ENCODE data around the gene FMR1NB. TPM values are rescaled to one million over a fixed set of nuclear protein-coding genes. Genes with fewer than 3 reads are reported as not detected.

FMR1NB gene
- total and polyA plus RNA-seq, 2 of the 13 experiments (the other 11 are each of a cell fraction or from before 2014, with no cell fraction given): not detected

DNA sequence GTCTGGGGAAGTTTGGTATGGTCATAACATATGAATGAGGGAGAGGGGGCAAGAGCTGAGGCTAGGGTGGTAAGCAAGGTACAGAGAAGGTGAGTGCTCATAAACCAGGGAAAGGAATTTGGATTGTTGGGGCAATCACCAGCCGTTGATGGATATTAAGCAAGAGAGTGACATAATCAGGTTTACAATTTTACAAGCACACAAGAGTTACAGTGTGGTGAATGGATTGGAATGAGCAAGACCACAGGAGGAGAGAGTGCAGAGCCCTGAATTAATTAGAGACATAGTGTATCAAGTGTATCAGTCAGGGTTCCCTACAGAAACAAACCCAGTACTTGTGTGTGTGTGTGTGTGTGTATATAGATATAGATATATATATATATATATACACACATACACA lies 18.7 kb upstream of the FMR1NB start:
- DNase-seq (ENCODE audit: low spot score) (no peak), FAIRE-seq (no peak), ATAC-seq (no peak)
- no peak overlapping the region for H3K4me3 ChIP-seq (replicated peaks in 1 of 3; ENCODE audit: insufficient read depth in 1 of 3, low read depth in 2 of 3, low read length in 3 of 3)
- no TSS peak for BruUV-seq (replicated peaks)
- H3K27ac ChIP-seq (ENCODE audit: extremely low read length, insufficient read depth, low read length): no peak overlapping the region
- no peak overlapping the region for H2AFZ ChIP-seq (ENCODE audit: low read length)
- H3K79me2 ChIP-seq (ENCODE audit: insufficient read depth, low read length): no peaks in the 10 kb centered on the region
- H3K4me2 ChIP-seq (ENCODE audit: low read depth, low read length): no peak overlapping the region
- TF ChIP-seq STAG1 (CRISPR knock-in tag; IDR thresholded peaks at IDR 0.05): no peak
- no peak for TF ChIP-seq IRX3 (CRISPR knock-in tag; IDR thresholded peaks at IDR 0.05; ENCODE audit: borderline replicate concordance, low read depth)
- TF ChIP-seq ZBTB7A (CRISPR knock-in tag; IDR thresholded peaks at IDR 0.05): no peak
- TF ChIP-seq FOXP1 (IDR thresholded peaks at IDR 0.05): no peak
- TF ChIP-seq FOXP1 (CRISPR knock-in tag; IDR thresholded peaks at IDR 0.05): no peak
- no peak for TF ChIP-seq ZNF292 (CRISPR knock-in tag; IDR thresholded peaks at IDR 0.05; ENCODE audit: borderline replicate concordance, low read depth)
- TF ChIP-seq, protein P1, sequence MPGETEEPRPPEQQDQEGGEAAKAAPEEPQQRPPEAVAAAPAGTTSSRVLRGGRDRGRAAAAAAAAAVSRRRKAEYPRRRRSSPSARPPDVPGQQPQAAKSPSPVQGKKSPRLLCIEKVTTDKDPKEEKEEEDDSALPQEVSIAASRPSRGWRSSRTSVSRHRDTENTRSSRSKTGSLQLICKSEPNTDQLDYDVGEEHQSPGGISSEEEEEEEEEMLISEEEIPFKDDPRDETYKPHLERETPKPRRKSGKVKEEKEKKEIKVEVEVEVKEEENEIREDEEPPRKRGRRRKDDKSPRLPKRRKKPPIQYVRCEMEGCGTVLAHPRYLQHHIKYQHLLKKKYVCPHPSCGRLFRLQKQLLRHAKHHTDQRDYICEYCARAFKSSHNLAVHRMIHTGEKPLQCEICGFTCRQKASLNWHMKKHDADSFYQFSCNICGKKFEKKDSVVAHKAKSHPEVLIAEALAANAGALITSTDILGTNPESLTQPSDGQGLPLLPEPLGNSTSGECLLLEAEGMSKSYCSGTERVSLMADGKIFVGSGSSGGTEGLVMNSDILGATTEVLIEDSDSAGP (CRISPR knock-in tag; IDR thresholded peaks at IDR 0.05; ENCODE audit: borderline replicate concordance): no peak
- no peak for TF ChIP-seq GATA4 (IDR thresholded peaks at IDR 0.05; ENCODE audit: borderline replicate concordance, low read depth)
- TF ChIP-seq, protein P2, sequence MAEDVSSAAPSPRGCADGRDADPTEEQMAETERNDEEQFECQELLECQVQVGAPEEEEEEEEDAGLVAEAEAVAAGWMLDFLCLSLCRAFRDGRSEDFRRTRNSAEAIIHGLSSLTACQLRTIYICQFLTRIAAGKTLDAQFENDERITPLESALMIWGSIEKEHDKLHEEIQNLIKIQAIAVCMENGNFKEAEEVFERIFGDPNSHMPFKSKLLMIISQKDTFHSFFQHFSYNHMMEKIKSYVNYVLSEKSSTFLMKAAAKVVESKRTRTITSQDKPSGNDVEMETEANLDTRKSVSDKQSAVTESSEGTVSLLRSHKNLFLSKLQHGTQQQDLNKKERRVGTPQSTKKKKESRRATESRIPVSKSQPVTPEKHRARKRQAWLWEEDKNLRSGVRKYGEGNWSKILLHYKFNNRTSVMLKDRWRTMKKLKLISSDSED (CRISPR knock-in tag; IDR thresholded peaks at IDR 0.05): no peak
- TF ChIP-seq HNF4G (IDR thresholded peaks at IDR 0.05; ENCODE audit: borderline replicate concordance, low read depth, low read length): no peak
- no peak for TF ChIP-seq HNF4G (CRISPR knock-in tag; IDR thresholded peaks at IDR 0.05; ENCODE audit: borderline replicate concordance, low read depth)
- TF ChIP-seq, protein P3, sequence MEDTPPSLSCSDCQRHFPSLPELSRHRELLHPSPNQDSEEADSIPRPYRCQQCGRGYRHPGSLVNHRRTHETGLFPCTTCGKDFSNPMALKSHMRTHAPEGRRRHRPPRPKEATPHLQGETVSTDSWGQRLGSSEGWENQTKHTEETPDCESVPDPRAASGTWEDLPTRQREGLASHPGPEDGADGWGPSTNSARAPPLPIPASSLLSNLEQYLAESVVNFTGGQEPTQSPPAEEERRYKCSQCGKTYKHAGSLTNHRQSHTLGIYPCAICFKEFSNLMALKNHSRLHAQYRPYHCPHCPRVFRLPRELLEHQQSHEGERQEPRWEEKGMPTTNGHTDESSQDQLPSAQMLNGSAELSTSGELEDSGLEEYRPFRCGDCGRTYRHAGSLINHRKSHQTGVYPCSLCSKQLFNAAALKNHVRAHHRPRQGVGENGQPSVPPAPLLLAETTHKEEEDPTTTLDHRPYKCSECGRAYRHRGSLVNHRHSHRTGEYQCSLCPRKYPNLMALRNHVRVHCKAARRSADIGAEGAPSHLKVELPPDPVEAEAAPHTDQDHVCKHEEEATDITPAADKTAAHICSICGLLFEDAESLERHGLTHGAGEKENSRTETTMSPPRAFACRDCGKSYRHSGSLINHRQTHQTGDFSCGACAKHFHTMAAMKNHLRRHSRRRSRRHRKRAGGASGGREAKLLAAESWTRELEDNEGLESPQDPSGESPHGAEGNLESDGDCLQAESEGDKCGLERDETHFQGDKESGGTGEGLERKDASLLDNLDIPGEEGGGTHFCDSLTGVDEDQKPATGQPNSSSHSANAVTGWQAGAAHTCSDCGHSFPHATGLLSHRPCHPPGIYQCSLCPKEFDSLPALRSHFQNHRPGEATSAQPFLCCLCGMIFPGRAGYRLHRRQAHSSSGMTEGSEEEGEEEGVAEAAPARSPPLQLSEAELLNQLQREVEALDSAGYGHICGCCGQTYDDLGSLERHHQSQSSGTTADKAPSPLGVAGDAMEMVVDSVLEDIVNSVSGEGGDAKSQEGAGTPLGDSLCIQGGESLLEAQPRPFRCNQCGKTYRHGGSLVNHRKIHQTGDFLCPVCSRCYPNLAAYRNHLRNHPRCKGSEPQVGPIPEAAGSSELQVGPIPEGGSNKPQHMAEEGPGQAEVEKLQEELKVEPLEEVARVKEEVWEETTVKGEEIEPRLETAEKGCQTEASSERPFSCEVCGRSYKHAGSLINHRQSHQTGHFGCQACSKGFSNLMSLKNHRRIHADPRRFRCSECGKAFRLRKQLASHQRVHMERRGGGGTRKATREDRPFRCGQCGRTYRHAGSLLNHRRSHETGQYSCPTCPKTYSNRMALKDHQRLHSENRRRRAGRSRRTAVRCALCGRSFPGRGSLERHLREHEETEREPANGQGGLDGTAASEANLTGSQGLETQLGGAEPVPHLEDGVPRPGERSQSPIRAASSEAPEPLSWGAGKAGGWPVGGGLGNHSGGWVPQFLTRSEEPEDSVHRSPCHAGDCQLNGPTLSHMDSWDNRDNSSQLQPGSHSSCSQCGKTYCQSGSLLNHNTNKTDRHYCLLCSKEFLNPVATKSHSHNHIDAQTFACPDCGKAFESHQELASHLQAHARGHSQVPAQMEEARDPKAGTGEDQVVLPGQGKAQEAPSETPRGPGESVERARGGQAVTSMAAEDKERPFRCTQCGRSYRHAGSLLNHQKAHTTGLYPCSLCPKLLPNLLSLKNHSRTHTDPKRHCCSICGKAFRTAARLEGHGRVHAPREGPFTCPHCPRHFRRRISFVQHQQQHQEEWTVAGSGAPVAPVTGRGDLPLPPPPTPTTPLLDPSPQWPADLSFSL (CRISPR knock-in tag; IDR thresholded peaks at IDR 0.05): no peak
- 0% methylated on average over 1 of the region's 1 CpG for WGBS (ENCODE audit: low lambda C conversion rate)
- in situ Hi-C loops (cut with HindIII; ENCODE audit: extremely low pct_ligation_motif_present, low pct_unique_long_range_greater_than_20kb) (no loop called here), intact Hi-C loops (cut with micrococcal nuclease; ENCODE audit: unreplicated experiment) (no loop called here)
- H3K36me3 ChIP-seq (replicated peaks in 1 of 2; ENCODE audit: control insufficient read depth in 1 of 2, insufficient read depth in 2 of 2, low read length in 2 of 2): no peaks in the 10 kb centered on the region
- no peaks in the 10 kb centered on the region for H3K27me3 ChIP-seq (ENCODE audit: control insufficient read depth in 1 of 2, insufficient read depth in 2 of 2, low read length in 2 of 2)
- H3K4me1 ChIP-seq (ENCODE audit: insufficient read depth, low read length): no peaks in the 10 kb centered on the region
- no peaks in the 10 kb centered on the region for H3K9me3 ChIP-seq (ENCODE audit: low read length)
- H4K20me1 ChIP-seq (ENCODE audit: insufficient read depth, low read length): no peaks in the 10 kb centered on the region
- CTCF ChIA-PET (ENCODE audit: low intra/inter-chr PET ratio, low total read pairs): no interaction called here
- POLR2A ChIA-PET: no interaction called here
- H3K9ac ChIP-seq (ENCODE audit: insufficient read depth, low read depth, low read length): no peak overlapping the region
